Neural progenitor cell (in vitro differentiated cells): ENCODE data around the gene COL26A1.
"Not testable (repeated sequence)": the region's sequence is repeated elsewhere in the genome, so short reads cannot be mapped to it uniquely, and the experiment has no call there.

ENCODE experiments used
- EZH2 ChIP-seq: fragments of 200-600 bp; sonication (generic); IDR thresholded peaks from 2 replicates; pipeline ENCODE4 v1.6.1; 2017; ENCODE audit warnings: antibody characterized with exemption, mild to moderate bottlenecking, moderate library complexity
- EZH2phosphoT487 ChIP-seq: fragments of 200-600 bp; sonication (generic); IDR thresholded peaks from 2 replicates; pipeline ENCODE4 v1.6.1; 2017; ENCODE audit warnings: antibody characterized with exemption
- TF ChIP-seq, protein P1 (sequence below): fragments of 200-600 bp; sonication (generic); IDR thresholded peaks from 2 replicates; pipeline ENCODE4 v1.5.1; 2017; ENCODE audit warnings: antibody characterized with exemption, mild to moderate bottlenecking

DNA sequence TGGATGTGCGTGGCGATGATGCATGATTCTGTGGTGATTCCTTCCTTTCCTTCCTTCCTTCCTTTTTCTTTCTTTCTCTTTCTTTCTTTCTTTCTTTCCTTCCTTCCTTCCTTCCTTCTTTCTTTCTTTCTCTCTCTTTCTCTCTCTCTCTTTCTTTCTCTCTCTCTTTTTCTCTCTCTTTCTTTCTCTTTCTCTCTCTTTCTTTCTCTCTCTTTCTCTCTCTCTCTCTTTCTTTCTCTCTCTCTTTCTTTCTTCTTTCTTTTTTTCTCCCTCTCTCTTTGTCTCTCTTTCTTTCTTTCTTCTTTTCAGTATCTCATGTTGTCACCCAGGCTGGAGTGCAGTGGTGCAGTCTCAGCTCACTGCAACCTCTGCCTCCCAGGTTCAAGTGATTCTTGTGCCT is 113.0 kb downstream of the COL26A1 start:
- not testable (repeated sequence) for TF ChIP-seq EZH2, EZH2phosphoT487
- TF ChIP-seq, protein P1, sequence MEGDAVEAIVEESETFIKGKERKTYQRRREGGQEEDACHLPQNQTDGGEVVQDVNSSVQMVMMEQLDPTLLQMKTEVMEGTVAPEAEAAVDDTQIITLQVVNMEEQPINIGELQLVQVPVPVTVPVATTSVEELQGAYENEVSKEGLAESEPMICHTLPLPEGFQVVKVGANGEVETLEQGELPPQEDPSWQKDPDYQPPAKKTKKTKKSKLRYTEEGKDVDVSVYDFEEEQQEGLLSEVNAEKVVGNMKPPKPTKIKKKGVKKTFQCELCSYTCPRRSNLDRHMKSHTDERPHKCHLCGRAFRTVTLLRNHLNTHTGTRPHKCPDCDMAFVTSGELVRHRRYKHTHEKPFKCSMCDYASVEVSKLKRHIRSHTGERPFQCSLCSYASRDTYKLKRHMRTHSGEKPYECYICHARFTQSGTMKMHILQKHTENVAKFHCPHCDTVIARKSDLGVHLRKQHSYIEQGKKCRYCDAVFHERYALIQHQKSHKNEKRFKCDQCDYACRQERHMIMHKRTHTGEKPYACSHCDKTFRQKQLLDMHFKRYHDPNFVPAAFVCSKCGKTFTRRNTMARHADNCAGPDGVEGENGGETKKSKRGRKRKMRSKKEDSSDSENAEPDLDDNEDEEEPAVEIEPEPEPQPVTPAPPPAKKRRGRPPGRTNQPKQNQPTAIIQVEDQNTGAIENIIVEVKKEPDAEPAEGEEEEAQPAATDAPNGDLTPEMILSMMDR, result not testable (repeated sequence)
